Large intestine (tissue), 3 donors: Measurements from ENCODE around the gene KCNT2. TPM values are rescaled to one million over a fixed set of nuclear protein-coding genes. Genes with fewer than 3 reads are reported as not detected.

Source experiments
- DNase-seq, 2 donors: peaks; one replicate each; pipeline versions ENCODE4 v3.0.0 to v3.0.0-alpha.2; 2013
- H3K27ac ChIP-seq: one replicate; pipeline ENCODE4 v1.5.1; 2013; ENCODE audit warnings: low read length
- H3K27me3 ChIP-seq: 2 replicates; pipeline ENCODE4 v1.6.1; 2013; ENCODE audit warnings: low read length; ENCODE audit not compliant: control insufficient read depth, insufficient read depth
- H3K36me3 ChIP-seq: 2 replicates; pipeline ENCODE4 v1.6.1; 2013; ENCODE audit warnings: low read length; ENCODE audit not compliant: control insufficient read depth, insufficient read depth
- H3K4me1 ChIP-seq: one replicate; pipeline ENCODE4 v1.6.1; 2013; ENCODE audit warnings: low read length; ENCODE audit not compliant: control insufficient read depth, insufficient read depth
- H3K4me3 ChIP-seq: one replicate; pipeline ENCODE4 v1.5.1; 2013; ENCODE audit warnings: low read length
- H3K9me3 ChIP-seq: one replicate; pipeline ENCODE4 v1.6.1; 2013; ENCODE audit warnings: mild to moderate bottlenecking, low read depth, low read length, moderate library complexity; ENCODE audit not compliant: control insufficient read depth
- WGBS: methylation state at CpG from one replicate; pipeline ENCODE4 v1.1.5; 2013; ENCODE audit warnings: low lambda C conversion rate; ENCODE audit not compliant: insufficient coverage; 5-methylcytosine and 5-hydroxymethylcytosine counted together
- polyA plus RNA-seq: library from polyadenylated mRNA; unstranded; fragments of 120-200 nt; gene quantifications from one replicate; pipeline ENCODE4 v1.2.1, GENCODE V29; 2013

KCNT2 gene
- polyA plus RNA-seq, 1 donor, result 3.5 TPM

- Histone ChIP-seq H3K9me3 (no peaks in the 10 kb centered on the region), H3K27ac (no peak overlapping the region), H3K4me3 (no peak overlapping the region), H3K27me3 (no peaks in the 10 kb centered on the region), H3K36me3 (no peaks in the 10 kb centered on the region), H3K4me1 (no peaks in the 10 kb centered on the region)
- 92% methylated on average over 4 of the region's 7 CpGs for WGBS
- DNase-seq, result no peak
Measured at GRCh38 chr1:196403803-196404690, 204.2 kb downstream of the KCNT2 start.

- no peak for DNase-seq
- Histone ChIP-seq H3K27ac (no peak overlapping the region), H3K27me3 (no peaks in the 10 kb centered on the region), H3K9me3 (no peaks in the 10 kb centered on the region), H3K4me3 (no peak overlapping the region), H3K4me1 (no peaks in the 10 kb centered on the region), H3K36me3 (no peaks in the 10 kb centered on the region)
Measured at GRCh38 chr1:196401891-196402290, 206.3 kb downstream of the KCNT2 start.

- Histone ChIP-seq H3K9me3 (no peaks in the 10 kb centered on the region), H3K27ac (no peak overlapping the region), H3K4me1 (no peaks in the 10 kb centered on the region), H3K4me3 (no peak overlapping the region), H3K27me3 (no peaks in the 10 kb centered on the region), H3K36me3 (no peaks in the 10 kb centered on the region)
- 57% methylated on average over 1 of the region's 1 CpG for WGBS
- DNase-seq, result no peak
Measured at GRCh38 chr1:196401452-196401833, 206.8 kb downstream of the KCNT2 start.

- Histone ChIP-seq H3K36me3 (no peaks in the 10 kb centered on the region), H3K4me1 (no peaks in the 10 kb centered on the region), H3K27me3 (no peaks in the 10 kb centered on the region), H3K27ac (no peak overlapping the region), H3K4me3 (no peak overlapping the region), H3K9me3 (no peaks in the 10 kb centered on the region)
- 100% methylated on average over 2 of the region's 7 CpGs for WGBS
- DNase-seq, result no peak
Measured at GRCh38 chr1:196400478-196401451, 207.5 kb downstream of the KCNT2 start.

GRCh38 chr1:196399713-196400112 is 208.5 kb downstream of the KCNT2 start:
- Histone ChIP-seq H3K27ac (no peak overlapping the region), H3K9me3 (no peaks in the 10 kb centered on the region), H3K4me1 (no peaks in the 10 kb centered on the region), H3K4me3 (no peak overlapping the region), H3K27me3 (no peaks in the 10 kb centered on the region), H3K36me3 (no peaks in the 10 kb centered on the region)
- 80% methylated on average over 1 of the region's 2 CpGs for WGBS
- DNase-seq, result no peak

GRCh38 chr1:196393742-196394141 is 214.5 kb downstream of the KCNT2 start:
- no peaks in the 10 kb centered on the region for H3K9me3 ChIP-seq
- no peaks in the 10 kb centered on the region for H3K27me3 ChIP-seq
- H3K27ac ChIP-seq, result no peak overlapping the region
- WGBS, result 75% methylated on average over 2 of the region's 4 CpGs
- H3K4me1 ChIP-seq, result no peaks in the 10 kb centered on the region
- H3K4me3 ChIP-seq, result no peak overlapping the region
- H3K36me3 ChIP-seq, result no peaks in the 10 kb centered on the region
- DNase-seq, result no peak

- Histone ChIP-seq H3K4me1 (no peaks in the 10 kb centered on the region), H3K4me3 (no peak overlapping the region), H3K27me3 (no peaks in the 10 kb centered on the region), H3K36me3 (no peaks in the 10 kb centered on the region), H3K27ac (no peak overlapping the region), H3K9me3 (no peaks in the 10 kb centered on the region)
- 50% methylated on average over 1 of the region's 2 CpGs for WGBS
- no peak for DNase-seq
Measured at GRCh38 chr1:196393282-196393681, 215.0 kb downstream of the KCNT2 start.

- WGBS, result no CpG with 5 or more reads among the region's 3 CpGs
Measured at GRCh38 chr1:196387766-196388165, 220.5 kb downstream of the KCNT2 start.

GRCh38 chr1:196385109-196385508 is 223.1 kb downstream of the KCNT2 start:
- H3K9me3 ChIP-seq, result no peaks in the 10 kb centered on the region
- 100% methylated on average over 3 of the region's 4 CpGs for WGBS
- DNase-seq, result no peak
- no peaks in the 10 kb centered on the region for H3K4me1 ChIP-seq
- no peaks in the 10 kb centered on the region for H3K27me3 ChIP-seq
- no peak overlapping the region for H3K4me3 ChIP-seq
- no peaks in the 10 kb centered on the region for H3K36me3 ChIP-seq
- no peak overlapping the region for H3K27ac ChIP-seq

More at GRCh38 chr1:196387766-196388165, 220.5 kb downstream of the KCNT2 start:
- no peak overlapping the region for H3K27ac ChIP-seq
- no peaks in the 10 kb centered on the region for H3K27me3 ChIP-seq
- no peaks in the 10 kb centered on the region for H3K36me3 ChIP-seq
- no peaks in the 10 kb centered on the region for H3K4me1 ChIP-seq
- no peak for DNase-seq
- no peaks in the 10 kb centered on the region for H3K9me3 ChIP-seq
- no peak overlapping the region for H3K4me3 ChIP-seq

- Histone ChIP-seq H3K4me3 (no peak overlapping the region), H3K27me3 (no peaks in the 10 kb centered on the region), H3K4me1 (no peaks in the 10 kb centered on the region), H3K9me3 (no peaks in the 10 kb centered on the region), H3K27ac (no peak overlapping the region), H3K36me3 (no peaks in the 10 kb centered on the region)
- WGBS, result 100% methylated on average over 2 of the region's 6 CpGs
- DNase-seq, result no peak
Measured at GRCh38 chr1:196382383-196382782, 225.9 kb downstream of the KCNT2 start.
